ENCODE measurements around the gene ARHGAP44. TPM values are rescaled to one million over a fixed set of nuclear protein-coding genes. Genes with fewer than 3 reads are reported as not detected.

ARHGAP44 gene
- total RNA-seq (3.9 and 4.6 TPM in 2 replicates), polyA plus RNA-seq (4.2 and 5.4 TPM in 2 replicates)

GRCh38 chr17:12789481-12790248 is at the start of gene ARHGAP44:
Gene ARHGAP44 (plus strand): TSS chr17:12789498. CDS start chr17:12789839, 341 bp downstream.
- peak within 1 kb of the TSS; percentile 31 for H3K27ac ChIP-seq

GRCh38 chr17:12739500-12739899 is 49.8 kb upstream of the ARHGAP44 start:
- Histone ChIP-seq H3K4me2 (no peak overlapping the region), H4K20me1 (ENCODE audit: insufficient read depth, poor library complexity, severe bottlenecking) (no peaks in the 10 kb centered on the region), H3K27ac (no peak overlapping the region), H3K4me1 (ENCODE audit: insufficient read depth) (peaks cover 40% of the 10 kb centered on the region), H3K36me3 (replicated peaks; ENCODE audit: insufficient read depth, low read depth) (no peaks in the 10 kb centered on the region), H3K9me2 (replicated peaks; ENCODE audit: insufficient read depth) (no peaks in the 10 kb centered on the region), H2AFZ (no peak overlapping the region), H3K79me2 (no peaks in the 10 kb centered on the region), H3K27me3 (no peaks in the 10 kb centered on the region), H3K9me3 (ENCODE audit: low read depth) (no peaks in the 10 kb centered on the region), H3K4me3 (no peak overlapping the region)
- DNase-seq (ENCODE audit: low spot score), result no peak
- TF ChIP-seq EZH2 (IDR thresholded peaks at IDR 0.05; ENCODE audit: borderline replicate concordance), result no peak
- TF ChIP-seq EZH2phosphoT487 (IDR thresholded peaks at IDR 0.05; ENCODE audit: low read depth, severe bottlenecking, unreplicated experiment), result no peak
- TF ChIP-seq, protein P1, sequence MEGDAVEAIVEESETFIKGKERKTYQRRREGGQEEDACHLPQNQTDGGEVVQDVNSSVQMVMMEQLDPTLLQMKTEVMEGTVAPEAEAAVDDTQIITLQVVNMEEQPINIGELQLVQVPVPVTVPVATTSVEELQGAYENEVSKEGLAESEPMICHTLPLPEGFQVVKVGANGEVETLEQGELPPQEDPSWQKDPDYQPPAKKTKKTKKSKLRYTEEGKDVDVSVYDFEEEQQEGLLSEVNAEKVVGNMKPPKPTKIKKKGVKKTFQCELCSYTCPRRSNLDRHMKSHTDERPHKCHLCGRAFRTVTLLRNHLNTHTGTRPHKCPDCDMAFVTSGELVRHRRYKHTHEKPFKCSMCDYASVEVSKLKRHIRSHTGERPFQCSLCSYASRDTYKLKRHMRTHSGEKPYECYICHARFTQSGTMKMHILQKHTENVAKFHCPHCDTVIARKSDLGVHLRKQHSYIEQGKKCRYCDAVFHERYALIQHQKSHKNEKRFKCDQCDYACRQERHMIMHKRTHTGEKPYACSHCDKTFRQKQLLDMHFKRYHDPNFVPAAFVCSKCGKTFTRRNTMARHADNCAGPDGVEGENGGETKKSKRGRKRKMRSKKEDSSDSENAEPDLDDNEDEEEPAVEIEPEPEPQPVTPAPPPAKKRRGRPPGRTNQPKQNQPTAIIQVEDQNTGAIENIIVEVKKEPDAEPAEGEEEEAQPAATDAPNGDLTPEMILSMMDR (IDR thresholded peaks at IDR 0.05; ENCODE audit: poor library complexity), result no peak
- WGBS (ENCODE audit: low lambda C conversion rate, missing lambda C conversion rate), result 70% methylated on average over 4 of the region's 4 CpGs

More at GRCh38 chr17:12789481-12790248, at the start of gene ARHGAP44:
- Histone ChIP-seq H3K4me3 (peak within 1 kb of the TSS; percentile 91), H3K36me3 (replicated peaks; ENCODE audit: insufficient read depth, low read depth) (no peaks in the 10 kb centered on the region), H4K20me1 (ENCODE audit: insufficient read depth, poor library complexity, severe bottlenecking) (no peaks in the 10 kb centered on the region), H3K4me1 (ENCODE audit: insufficient read depth) (peaks cover 8% of the 10 kb centered on the region), H3K9me3 (ENCODE audit: low read depth) (no peaks in the 10 kb centered on the region), H3K9me2 (replicated peaks; ENCODE audit: insufficient read depth) (no peaks in the 10 kb centered on the region), H3K79me2 (peaks cover 15% of the 10 kb centered on the region), H3K4me2 (peak within 1 kb of the TSS; percentile 96), H2AFZ (peak within 1 kb of the TSS; percentile 89), H3K27me3 (peaks cover 13% of the 10 kb centered on the region)
- WGBS (ENCODE audit: low lambda C conversion rate, missing lambda C conversion rate), result under 1% methylated on average over 85 of the region's 86 CpGs
- TF ChIP-seq, protein P1 (IDR thresholded peaks at IDR 0.05; ENCODE audit: poor library complexity), result no peak
- no peak for TF ChIP-seq EZH2phosphoT487 (IDR thresholded peaks at IDR 0.05; ENCODE audit: low read depth, severe bottlenecking, unreplicated experiment)
- no peak for TF ChIP-seq EZH2 (IDR thresholded peaks at IDR 0.05; ENCODE audit: borderline replicate concordance)
- peak; percentile 85 for DNase-seq (ENCODE audit: low spot score)

- Histone ChIP-seq H2AFZ (no peak overlapping the region), H3K9me3 (ENCODE audit: low read depth) (no peaks in the 10 kb centered on the region), H3K4me2 (no peak overlapping the region), H4K20me1 (ENCODE audit: insufficient read depth, poor library complexity, severe bottlenecking) (no peaks in the 10 kb centered on the region), H3K4me1 (ENCODE audit: insufficient read depth) (peaks cover 7% of the 10 kb centered on the region), H3K27me3 (no peaks in the 10 kb centered on the region), H3K27ac (no peak overlapping the region), H3K36me3 (replicated peaks; ENCODE audit: insufficient read depth, low read depth) (no peaks in the 10 kb centered on the region), H3K4me3 (no peak overlapping the region), H3K79me2 (no peaks in the 10 kb centered on the region), H3K9me2 (replicated peaks; ENCODE audit: insufficient read depth) (no peaks in the 10 kb centered on the region)
- TF ChIP-seq EZH2phosphoT487 (IDR thresholded peaks at IDR 0.05; ENCODE audit: low read depth, severe bottlenecking, unreplicated experiment) (no peak), EZH2 (IDR thresholded peaks at IDR 0.05; ENCODE audit: borderline replicate concordance) (no peak)
- TF ChIP-seq, protein P1 (IDR thresholded peaks at IDR 0.05; ENCODE audit: poor library complexity), result no peak
- DNase-seq (ENCODE audit: low spot score), result no peak
- WGBS (ENCODE audit: low lambda C conversion rate, missing lambda C conversion rate), result 87% methylated on average over 3 of the region's 3 CpGs
These were observed 46.3 kb upstream of the ARHGAP44 start for GRCh38 chr17:12743046-12743445.
